ENCODE results near the gene VPS4B. TPM values are rescaled to one million over a fixed set of nuclear protein-coding genes. Genes with fewer than 3 reads are reported as not detected.

VPS4B gene
- polyA plus RNA-seq, 3 donors: 15.4 to 48.8 (median 26.7) TPM

DNA sequence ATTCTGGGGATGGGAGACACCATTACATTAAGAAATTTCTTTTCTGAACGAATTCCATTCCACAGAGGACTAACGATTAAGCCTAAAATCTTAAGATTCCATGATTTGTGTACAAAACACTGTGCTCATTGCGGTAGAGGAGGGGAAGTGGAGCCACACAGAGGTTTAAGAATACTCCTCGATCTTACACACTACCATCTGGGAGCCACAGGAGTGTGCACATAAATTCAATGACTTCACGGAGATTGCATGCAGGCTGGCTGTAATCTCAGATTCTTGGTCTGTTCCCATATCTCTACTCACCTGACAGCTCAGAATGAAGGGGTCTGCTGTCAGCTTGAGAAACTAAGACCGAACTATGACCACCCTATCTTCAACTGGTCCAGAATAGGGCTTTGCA lies 762 bp downstream of the VPS4B start:
- Histone ChIP-seq H3K4me3 (replicated peaks in 1 of 3; ENCODE audit: low read depth in 2 of 3, low read length in 3 of 3) (peak overlapping the region; percentile 85 to 94 (median 91)), H3K27ac (ENCODE audit: low read depth in 1 of 2, low read length in 2 of 2) (peak overlapping the region; percentile 88 to 98), H3K27me3 (ENCODE audit: control insufficient read depth in 2 of 2, insufficient read depth in 2 of 2, low read length in 2 of 2) (no peaks in the 10 kb centered on the region), H3K9me3 (replicated peaks in 1 of 2; ENCODE audit: control insufficient read depth in 1 of 2, insufficient read depth in 1 of 2, low read length in 2 of 2) (no peaks in the 10 kb centered on the region), H3K79me2 (ENCODE audit: insufficient read depth, low read length) (peaks cover 57% of the 10 kb centered on the region), H3K4me1 (ENCODE audit: control insufficient read depth in 1 of 2, insufficient read depth in 2 of 2, low read length in 2 of 2) (peaks cover 16 to 23% of the 10 kb centered on the region in 2 donors), H3K36me3 (replicated peaks in 1 of 2; ENCODE audit: control insufficient read depth in 1 of 2, insufficient read depth in 2 of 2, low read length in 2 of 2) (peaks cover 2 to 36% of the 10 kb centered on the region in 2 donors), H4K20me1 (ENCODE audit: insufficient read depth, low read length) (peaks cover 31% of the 10 kb centered on the region), H3K9ac (ENCODE audit: insufficient read depth, low read length, poor library complexity, severe bottlenecking) (peak overlapping the region; percentile 99), H2AFZ (ENCODE audit: insufficient read depth, low read depth, low read length, poor library complexity, severe bottlenecking) (peak overlapping the region; percentile 92), H3K4me2 (replicated peaks; ENCODE audit: extremely low read depth, low read length, poor library complexity, severe bottlenecking) (peak overlapping the region; percentile 92)
- H3K27me3 Mint-ChIP-seq (ENCODE audit: low read depth in 3 of 3): peaks cover 0 to 6% (median 0%) of the 10 kb centered on the region in 3 donors
- intact Hi-C loops (cut with micrococcal nuclease): loop anchor here (5.0 to 10.0 kb wide), 4 partner anchors 54 to 707 kb away; partner anchors contain the start of genes KDSR (in 2 of the 2), PHLPP1 (in 1 of the 2) and SERPINB8 (in 1 of the 2)
- H3K9me3 Mint-ChIP-seq: peaks cover 0 to 2% (median 0%) of the 10 kb centered on the region in 7 donors
- peak in 2 of 3 donors; percentile 21 to 22 for DNase-seq
- TF ChIP-seq, protein P1, sequence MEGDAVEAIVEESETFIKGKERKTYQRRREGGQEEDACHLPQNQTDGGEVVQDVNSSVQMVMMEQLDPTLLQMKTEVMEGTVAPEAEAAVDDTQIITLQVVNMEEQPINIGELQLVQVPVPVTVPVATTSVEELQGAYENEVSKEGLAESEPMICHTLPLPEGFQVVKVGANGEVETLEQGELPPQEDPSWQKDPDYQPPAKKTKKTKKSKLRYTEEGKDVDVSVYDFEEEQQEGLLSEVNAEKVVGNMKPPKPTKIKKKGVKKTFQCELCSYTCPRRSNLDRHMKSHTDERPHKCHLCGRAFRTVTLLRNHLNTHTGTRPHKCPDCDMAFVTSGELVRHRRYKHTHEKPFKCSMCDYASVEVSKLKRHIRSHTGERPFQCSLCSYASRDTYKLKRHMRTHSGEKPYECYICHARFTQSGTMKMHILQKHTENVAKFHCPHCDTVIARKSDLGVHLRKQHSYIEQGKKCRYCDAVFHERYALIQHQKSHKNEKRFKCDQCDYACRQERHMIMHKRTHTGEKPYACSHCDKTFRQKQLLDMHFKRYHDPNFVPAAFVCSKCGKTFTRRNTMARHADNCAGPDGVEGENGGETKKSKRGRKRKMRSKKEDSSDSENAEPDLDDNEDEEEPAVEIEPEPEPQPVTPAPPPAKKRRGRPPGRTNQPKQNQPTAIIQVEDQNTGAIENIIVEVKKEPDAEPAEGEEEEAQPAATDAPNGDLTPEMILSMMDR (IDR thresholded peaks at IDR 0.05): no peak
- H3K4me1 Mint-ChIP-seq: peaks cover 18% of the 10 kb centered on the region
- H3K36me3 Mint-ChIP-seq: peaks cover 3 to 11% of the 10 kb centered on the region in 2 donors
- 40% methylated on average over 1 of the region's 6 CpGs for WGBS (ENCODE audit: insufficient coverage)
- peak overlapping the region; percentile 97 to 99 (median 99) for H3K27ac Mint-ChIP-seq
- H3K4me3 Mint-ChIP-seq: peak overlapping the region; percentile 97 to 98

DNA sequence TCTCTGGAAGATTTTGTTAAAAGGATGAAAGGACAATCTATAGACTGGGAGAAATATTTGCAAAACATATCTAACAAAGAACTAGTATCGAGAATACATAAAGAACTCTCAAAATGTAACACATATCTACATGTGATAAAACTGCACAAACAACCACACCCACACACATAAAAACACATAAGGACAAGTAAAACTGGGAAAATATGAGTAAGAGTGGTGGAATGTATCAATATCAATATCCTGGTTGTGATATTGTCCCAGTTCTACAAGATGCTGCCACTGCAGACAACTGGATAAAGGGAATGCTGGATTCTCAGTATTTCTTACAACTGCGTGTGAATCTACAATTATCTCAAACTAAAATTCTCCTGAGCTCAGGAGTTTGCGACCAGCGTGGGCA lies 9.3 kb downstream of the VPS4B start:
- H3K27ac Mint-ChIP-seq: peak overlapping the region in 1 of 7 donors; percentile 55
- 100% methylated on average over 1 of the region's 4 CpGs for WGBS (ENCODE audit: insufficient coverage)

More for the DNA sequence above, 9.3 kb downstream of the VPS4B start:
- H3K4me3 ChIP-seq (replicated peaks in 1 of 3; ENCODE audit: low read depth in 2 of 3, low read length in 3 of 3): no peak overlapping the region
- no peak overlapping the region for H3K4me2 ChIP-seq (replicated peaks; ENCODE audit: extremely low read depth, low read length, poor library complexity, severe bottlenecking)
- H3K27me3 ChIP-seq (ENCODE audit: control insufficient read depth in 2 of 2, insufficient read depth in 2 of 2, low read length in 2 of 2): no peaks in the 10 kb centered on the region
- H3K4me1 Mint-ChIP-seq: no peaks in the 10 kb centered on the region
- DNase-seq: no peak
- H3K4me3 Mint-ChIP-seq: no peak overlapping the region
- H3K36me3 ChIP-seq (replicated peaks in 1 of 2; ENCODE audit: control insufficient read depth in 1 of 2, insufficient read depth in 2 of 2, low read length in 2 of 2): peaks cover 55 to 97% of the 10 kb centered on the region in 2 donors
- H3K27me3 Mint-ChIP-seq (ENCODE audit: low read depth in 3 of 3): no peaks in the 10 kb centered on the region
- TF ChIP-seq, protein P1 (IDR thresholded peaks at IDR 0.05): no peak
- no peak overlapping the region for H3K9ac ChIP-seq (ENCODE audit: insufficient read depth, low read length, poor library complexity, severe bottlenecking)
- H3K4me1 ChIP-seq (ENCODE audit: control insufficient read depth in 1 of 2, insufficient read depth in 2 of 2, low read length in 2 of 2): no peaks in the 10 kb centered on the region
- H4K20me1 ChIP-seq (ENCODE audit: insufficient read depth, low read length): peaks cover 96% of the 10 kb centered on the region
- intact Hi-C loops (cut with micrococcal nuclease): no loop called here
- no peak overlapping the region for H3K27ac ChIP-seq (ENCODE audit: low read depth in 1 of 2, low read length in 2 of 2)
- H2AFZ ChIP-seq (ENCODE audit: insufficient read depth, low read depth, low read length, poor library complexity, severe bottlenecking): no peak overlapping the region
- H3K9me3 ChIP-seq (replicated peaks in 1 of 2; ENCODE audit: control insufficient read depth in 1 of 2, insufficient read depth in 1 of 2, low read length in 2 of 2): no peaks in the 10 kb centered on the region
- peaks cover 53 to 63% of the 10 kb centered on the region in 2 donors for H3K36me3 Mint-ChIP-seq
- peaks cover 84% of the 10 kb centered on the region for H3K79me2 ChIP-seq (ENCODE audit: insufficient read depth, low read length)
- H3K9me3 Mint-ChIP-seq: no peaks in the 10 kb centered on the region
